ENCODE measurements around the gene ADK. TPM values are rescaled to one million over a fixed set of nuclear protein-coding genes. Genes with fewer than 3 reads are reported as not detected.

Gene ADK
- total RNA-seq, 6 experiments from 2014 or later, result 54.2 to 92.5 (median 63.5) TPM

DNA sequence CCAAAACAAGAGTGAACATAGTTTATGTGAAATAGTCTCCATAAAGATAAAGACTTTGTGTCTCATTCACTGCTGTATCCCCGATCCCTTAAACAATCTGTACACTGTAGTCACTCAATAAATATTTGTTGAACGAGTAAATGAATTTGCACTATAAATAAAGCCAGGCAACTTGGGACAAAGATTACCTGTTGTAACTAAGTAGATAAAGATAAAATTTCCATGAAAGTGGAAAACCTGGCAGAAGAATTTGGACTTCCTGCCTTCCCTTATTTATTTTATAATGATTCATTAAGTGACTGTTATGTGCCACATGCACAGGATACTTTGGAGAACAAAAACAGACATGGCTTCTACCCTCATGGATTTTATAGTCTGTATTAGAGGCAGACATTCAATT lies 397.7 kb downstream of the ADK start:
- Histone ChIP-seq H3K27ac (no peak overlapping the region), H3K27me3 (no peaks in the 10 kb centered on the region), H3K4me3 (no peak overlapping the region), H3K9me3 (no peaks in the 10 kb centered on the region), H3K36me3 (no peaks in the 10 kb centered on the region), H3K4me1 (peaks cover 0 to 6% (median 0%) of the 10 kb centered on the region in 4 donors)
- WGBS (ENCODE audit: insufficient coverage, low coverage, low lambda C conversion rate, missing lambda C conversion rate), result 29% methylated on average over 2 of the region's 2 CpGs
- TF ChIP-seq, protein P1, sequence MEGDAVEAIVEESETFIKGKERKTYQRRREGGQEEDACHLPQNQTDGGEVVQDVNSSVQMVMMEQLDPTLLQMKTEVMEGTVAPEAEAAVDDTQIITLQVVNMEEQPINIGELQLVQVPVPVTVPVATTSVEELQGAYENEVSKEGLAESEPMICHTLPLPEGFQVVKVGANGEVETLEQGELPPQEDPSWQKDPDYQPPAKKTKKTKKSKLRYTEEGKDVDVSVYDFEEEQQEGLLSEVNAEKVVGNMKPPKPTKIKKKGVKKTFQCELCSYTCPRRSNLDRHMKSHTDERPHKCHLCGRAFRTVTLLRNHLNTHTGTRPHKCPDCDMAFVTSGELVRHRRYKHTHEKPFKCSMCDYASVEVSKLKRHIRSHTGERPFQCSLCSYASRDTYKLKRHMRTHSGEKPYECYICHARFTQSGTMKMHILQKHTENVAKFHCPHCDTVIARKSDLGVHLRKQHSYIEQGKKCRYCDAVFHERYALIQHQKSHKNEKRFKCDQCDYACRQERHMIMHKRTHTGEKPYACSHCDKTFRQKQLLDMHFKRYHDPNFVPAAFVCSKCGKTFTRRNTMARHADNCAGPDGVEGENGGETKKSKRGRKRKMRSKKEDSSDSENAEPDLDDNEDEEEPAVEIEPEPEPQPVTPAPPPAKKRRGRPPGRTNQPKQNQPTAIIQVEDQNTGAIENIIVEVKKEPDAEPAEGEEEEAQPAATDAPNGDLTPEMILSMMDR (IDR thresholded peaks at IDR 0.05), result no peak
- peak; percentile 9 for TF ChIP-seq POLR2A (IDR thresholded peaks at IDR 0.05)
- DNase-seq (no peak), ATAC-seq (peak; percentile 69 to 96 (median 84))
- intact Hi-C loops (cut with DNase I), result no loop called here

DNA sequence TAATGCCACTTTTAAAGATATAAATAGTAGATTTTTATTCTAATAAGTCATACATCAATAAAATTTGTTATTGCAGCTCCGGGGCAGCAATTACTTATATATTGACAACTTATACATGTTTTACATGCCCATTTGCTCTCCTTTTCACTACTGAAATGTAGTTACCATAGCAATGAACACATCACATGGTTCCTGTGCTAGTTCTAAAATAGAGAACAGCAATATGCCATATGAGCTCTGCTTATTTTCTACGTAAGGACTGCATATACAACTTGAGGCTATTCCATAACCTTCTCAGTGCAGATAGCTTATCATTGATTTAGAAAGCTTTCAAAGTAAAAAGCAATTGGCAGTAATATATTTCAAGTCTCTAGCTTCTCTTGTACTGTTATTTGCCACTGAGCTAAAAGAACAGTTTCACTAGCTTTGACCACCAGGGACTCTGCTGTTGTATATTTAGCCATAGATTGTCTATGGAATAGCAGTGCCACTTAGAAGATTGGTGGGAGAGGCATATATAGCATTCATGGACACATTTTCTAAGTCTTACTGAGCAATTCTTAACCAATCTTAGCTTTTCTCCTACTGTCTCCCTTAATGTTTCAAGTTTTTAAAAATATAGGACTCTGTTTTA lies 405.2 kb downstream of the ADK start:
- no peak for ATAC-seq

DNA sequence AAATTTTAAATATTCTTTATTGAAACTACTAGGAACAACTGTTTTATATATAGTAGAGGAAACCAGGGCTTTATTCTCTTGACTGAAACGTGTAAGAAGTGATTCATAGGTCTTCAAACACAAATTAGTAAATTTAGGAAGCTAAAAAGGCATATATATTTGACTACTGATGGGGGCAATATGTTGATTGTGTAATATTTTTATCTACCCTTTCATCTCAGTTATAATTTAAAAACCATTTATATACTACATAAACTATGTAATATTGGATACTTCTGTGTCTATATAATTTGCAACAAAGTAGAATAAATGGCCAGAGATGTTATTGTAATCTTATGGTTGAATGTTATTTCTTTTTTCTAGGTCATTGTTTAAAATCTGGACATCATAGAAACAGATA lies 406.1 kb downstream of the ADK start:
- TF ChIP-seq, protein P1 (IDR thresholded peaks at IDR 0.05), result no peak
- no peak for TF ChIP-seq POLR2A (IDR thresholded peaks at IDR 0.05)
- ATAC-seq (no peak), DNase-seq (no peak)
- peaks cover 0 to 3% (median 0%) of the 10 kb centered on the region in 4 donors for H3K36me3 ChIP-seq
- H3K9me3 ChIP-seq, result no peaks in the 10 kb centered on the region
- 75% methylated on average over 1 of the region's 1 CpG for WGBS (ENCODE audit: insufficient coverage, low coverage, low lambda C conversion rate, missing lambda C conversion rate)
- intact Hi-C loops (cut with DNase I), result no loop called here
- no peaks in the 10 kb centered on the region for H3K4me1 ChIP-seq
- no peak overlapping the region for H3K4me3 ChIP-seq
- H3K27me3 ChIP-seq, result no peaks in the 10 kb centered on the region
- no peak overlapping the region for H3K27ac ChIP-seq

More for the DNA sequence above, 405.2 kb downstream of the ADK start:
- H3K27ac ChIP-seq, result no peak overlapping the region
- no peak for TF ChIP-seq POLR2A (IDR thresholded peaks at IDR 0.05)
- TF ChIP-seq, protein P1 (IDR thresholded peaks at IDR 0.05), result no peak
- H3K27me3 ChIP-seq, result no peaks in the 10 kb centered on the region
- no peak for DNase-seq
- H3K4me3 ChIP-seq, result no peak overlapping the region
- H3K4me1 ChIP-seq, result no peaks in the 10 kb centered on the region
- H3K36me3 ChIP-seq, result peaks cover 0 to 3% (median 0%) of the 10 kb centered on the region in 4 donors
- WGBS (ENCODE audit: insufficient coverage, low coverage, low lambda C conversion rate, missing lambda C conversion rate), result 89% methylated on average over 2 of the region's 2 CpGs
- intact Hi-C loops (cut with DNase I), result no loop called here
- H3K9me3 ChIP-seq, result no peaks in the 10 kb centered on the region

DNA sequence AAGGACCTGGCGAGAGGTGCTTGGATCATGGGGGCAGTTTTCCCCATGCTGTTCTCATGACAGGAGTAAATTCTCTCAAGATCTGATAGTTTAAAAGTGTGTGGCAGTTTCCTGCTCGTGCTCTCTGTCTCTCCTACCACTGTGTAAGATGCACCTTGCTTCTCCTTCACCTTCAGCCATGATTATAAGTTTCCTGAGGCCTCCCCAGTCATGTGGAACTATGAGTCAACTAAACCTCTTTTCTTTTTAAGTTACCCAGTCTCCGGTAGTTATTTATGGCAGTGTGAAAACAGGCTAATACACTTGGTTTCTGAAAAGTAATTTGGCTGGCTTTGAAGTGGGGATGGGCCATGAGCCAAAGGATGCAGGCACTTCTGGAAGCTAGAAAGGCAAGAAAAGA lies 407.4 kb downstream of the ADK start:
- Histone ChIP-seq H3K9me3 (no peaks in the 10 kb centered on the region), H3K36me3 (peaks cover 0 to 3% (median 0%) of the 10 kb centered on the region in 4 donors), H3K4me1 (no peaks in the 10 kb centered on the region), H3K4me3 (no peak overlapping the region), H3K27ac (no peak overlapping the region), H3K27me3 (no peaks in the 10 kb centered on the region)
- intact Hi-C loops (cut with DNase I), result no loop called here
- DNase-seq, result no peak
- ATAC-seq, result no peak
- TF ChIP-seq, protein P1 (IDR thresholded peaks at IDR 0.05), result no peak
- no peak for TF ChIP-seq POLR2A (IDR thresholded peaks at IDR 0.05)
- 82% methylated on average over 3 of the region's 3 CpGs for WGBS (ENCODE audit: insufficient coverage, low coverage, low lambda C conversion rate, missing lambda C conversion rate)

All from right lobe of liver (tissue), 6 donors.